H9 (cell line): Measurements from ENCODE around the gene PLEKHD1. TPM values are rescaled to one million over a fixed set of nuclear protein-coding genes. Genes with fewer than 3 reads are reported as not detected.
A peak's percentile ranks its signal among the peaks of the same experiment; 100 is the strongest.

Experiments used
- DNase-seq: peaks from one replicate; pipeline ENCODE4 v3.0.0-alpha.2; 2017
- H2AFZ ChIP-seq: one replicate; pipeline ENCODE4 v1.6.1; 2013; ENCODE audit warnings: mild to moderate bottlenecking, low read length, control low read depth, moderate library complexity
- H2AK5ac ChIP-seq: 2 replicates; pipeline ENCODE4 v1.6.1; 2013; ENCODE audit warnings: low read length, control low read depth, mixed read lengths; ENCODE audit not compliant: insufficient read length
- H2BK120ac ChIP-seq: one replicate; pipeline ENCODE4 v1.6.1; 2013; ENCODE audit warnings: low read depth, mild to moderate bottlenecking, low read length, control low read depth, inconsistent platforms; ENCODE audit not compliant: poor library complexity, severe bottlenecking
- H2BK12ac ChIP-seq: 2 replicates; pipeline ENCODE4 v1.6.1; 2013; ENCODE audit warnings: low read length, control low read depth, mixed read lengths, low read depth; ENCODE audit not compliant: insufficient read length
- H2BK15ac ChIP-seq: 2 replicates; pipeline ENCODE4 v1.6.1; 2013; ENCODE audit warnings: low read depth, low read length, control low read depth
- H2BK20ac ChIP-seq: one replicate; pipeline ENCODE4 v1.6.1; 2013; ENCODE audit warnings: low read depth, mild to moderate bottlenecking, low read length, control low read depth, inconsistent platforms; ENCODE audit not compliant: poor library complexity, severe bottlenecking
- H2BK5ac ChIP-seq: 2 replicates; pipeline ENCODE4 v1.6.1; 2013; ENCODE audit warnings: low read length, control low read depth, mixed read lengths; ENCODE audit not compliant: insufficient read length
- H3K14ac ChIP-seq: 2 replicates; pipeline ENCODE4 v1.6.1; 2013; ENCODE audit warnings: low read length, control low read depth; ENCODE audit not compliant: insufficient read depth
- H3K18ac ChIP-seq: 2 replicates; pipeline ENCODE4 v1.6.1; 2013; ENCODE audit warnings: low read depth, mild to moderate bottlenecking, mixed read lengths, low read length, control low read depth; ENCODE audit not compliant: insufficient read length
- H3K23ac ChIP-seq: 2 replicates; pipeline ENCODE4 v1.6.1; 2013; ENCODE audit warnings: low read length, control low read depth, mixed read lengths, low read depth; ENCODE audit not compliant: insufficient read length
- H3K23me2 ChIP-seq: 2 replicates; pipeline ENCODE4 v1.6.1; 2013; ENCODE audit warnings: low read depth, mild to moderate bottlenecking, mixed read lengths, low read length, control low read depth; ENCODE audit not compliant: insufficient read length, poor library complexity, severe bottlenecking
- H3K27ac ChIP-seq: 2 replicates; pipeline ENCODE4 v1.5.1; 2013; ENCODE audit warnings: low read length, control low read depth, mixed read lengths, low read depth; ENCODE audit not compliant: insufficient read length
- H3K27me3 ChIP-seq: 2 replicates; pipeline ENCODE4 v1.6.1; 2013; ENCODE audit warnings: low read length, control low read depth, inconsistent platforms; ENCODE audit not compliant: insufficient read depth
- H3K4ac ChIP-seq: 2 replicates; pipeline ENCODE4 v1.6.1; 2013; ENCODE audit warnings: low read depth, mild to moderate bottlenecking, control low read depth, inconsistent platforms, low read length, moderate library complexity
- H3K4me1 ChIP-seq: 2 replicates; pipeline ENCODE4 v1.6.1; 2013; ENCODE audit warnings: low read length, control low read depth, inconsistent platforms; ENCODE audit not compliant: insufficient read depth
- H3K4me2 ChIP-seq: 2 replicates; pipeline ENCODE4 v1.6.1; 2013; ENCODE audit warnings: low read length, control low read depth, mixed read lengths; ENCODE audit not compliant: insufficient read length, insufficient read depth
- H3K56ac ChIP-seq: 2 replicates; pipeline ENCODE4 v1.6.1; 2013; ENCODE audit warnings: low read depth, mild to moderate bottlenecking, mixed read lengths, low read length, control low read depth; ENCODE audit not compliant: insufficient read length
- H3K79me1 ChIP-seq: 2 replicates; pipeline ENCODE4 v1.6.1; 2013; ENCODE audit warnings: low read depth, mild to moderate bottlenecking, moderate library complexity, low read length, control low read depth, inconsistent platforms; ENCODE audit not compliant: insufficient read depth, poor library complexity, severe bottlenecking
- H3K79me2 ChIP-seq: 2 replicates; pipeline ENCODE4 v1.6.1; 2013; ENCODE audit warnings: low read length, control low read depth, inconsistent platforms; ENCODE audit not compliant: insufficient read depth
- H3K9ac ChIP-seq: 2 replicates; pipeline ENCODE4 v1.6.1; 2013; ENCODE audit warnings: low read length, control low read depth, mixed read lengths; ENCODE audit not compliant: insufficient read length; ENCODE audit errors: extremely low read depth
- H3K9me3 ChIP-seq: one replicate; pipeline ENCODE4 v1.6.1; 2013; ENCODE audit warnings: low read depth, low read length, inconsistent platforms; ENCODE audit not compliant: control insufficient read depth
- H3T11ph ChIP-seq: one replicate; pipeline ENCODE4 v1.6.1; 2013; ENCODE audit warnings: mild to moderate bottlenecking, low read length, control low read depth, inconsistent platforms
- H4K20me1 ChIP-seq: one replicate; pipeline ENCODE4 v1.6.1; 2013; ENCODE audit not compliant: control insufficient read depth, insufficient read length, insufficient read depth
- H4K5ac ChIP-seq: 2 replicates; pipeline ENCODE4 v1.6.1; 2013; ENCODE audit warnings: low read depth, mild to moderate bottlenecking, mixed read lengths, low read length, control low read depth; ENCODE audit not compliant: insufficient read length
- H4K8ac ChIP-seq: replicated peaks from 2 replicates; pipeline ENCODE4 v1.6.1; 2013; ENCODE audit warnings: low read length, control low read depth, mixed read lengths, low read depth; ENCODE audit not compliant: insufficient read length
- H4K91ac ChIP-seq: 2 replicates; pipeline ENCODE4 v1.6.1; 2013; ENCODE audit warnings: low read depth, mild to moderate bottlenecking, moderate library complexity, mixed read lengths, low read length, control low read depth; ENCODE audit not compliant: insufficient read length
- H3K27ac Mint-ChIP-seq, 3 experiments: 2 replicates in 2 of 3; 3 replicates in 1 of 3; pipeline ENCODE4 v1.8.0; 2020 to 2021; ENCODE audit warnings: mixed read lengths in 3 of 3, mild to moderate bottlenecking in 1 of 3, moderate library complexity in 1 of 3
- H3K27me3 Mint-ChIP-seq: 2 replicates; pipeline ENCODE4 v1.8.0; 2021; ENCODE audit warnings: low read depth, mild to moderate bottlenecking, moderate library complexity, mixed read lengths
- H3K36me3 Mint-ChIP-seq, 3 experiments: 2 replicates in 2 of 3; 3 replicates in 1 of 3; pipeline ENCODE4 v1.8.0; 2020 to 2021; ENCODE audit warnings: low read depth in 3 of 3, mixed read lengths in 3 of 3; ENCODE audit not compliant: insufficient read depth in 1 of 3
- H3K4me1 Mint-ChIP-seq, 2 experiments: 2 replicates each; pipeline ENCODE4 v1.8.0; 2020; ENCODE audit warnings: mixed read lengths in 2 of 2
- H3K4me3 Mint-ChIP-seq, 2 experiments: 2 replicates in 1 of 2; 3 replicates in 1 of 2; pipeline ENCODE4 v1.8.0; 2020 to 2021; ENCODE audit warnings: mild to moderate bottlenecking in 2 of 2, mixed read lengths in 2 of 2, moderate library complexity in 1 of 2
- H3K9me3 Mint-ChIP-seq, 2 experiments: 2 replicates in 1 of 2; 3 replicates in 1 of 2; pipeline ENCODE4 v1.8.0; 2020; ENCODE audit warnings: mild to moderate bottlenecking in 2 of 2, mixed read lengths in 2 of 2, moderate library complexity in 1 of 2
- WGBS: extraction: QIAGEN DNeasy Blood & Tissue Kit; methylation state at CpG from one replicate; pipeline ENCODE4 v1.1.7; 2013; ENCODE audit warnings: missing lambda C conversion rate, low lambda C conversion rate, mixed read lengths; ENCODE audit not compliant: insufficient read length; ENCODE audit errors: extremely low coverage; 5-methylcytosine and 5-hydroxymethylcytosine counted together
- total RNA-seq: library from RNA; stranded (reverse); gene quantifications from 2 replicates; pipeline ENCODE4 v1.2.1, GENCODE V29; 2021
- TF ChIP-seq, protein P1 (sequence below): fragments of 200-600 bp; sonication (generic); conservative IDR thresholded peaks from 3 replicates; pipeline ENCODE4 v1.8.0; 2021; ENCODE audit warnings: antibody characterized with exemption, mild to moderate bottlenecking

Gene PLEKHD1
- total RNA-seq, 1 experiment from 2014 or later, result 0.37 TPM

GRCh38 chr14:69439521-69440270 is 44.8 kb upstream of the PLEKHD1 start:
- no peaks in the 10 kb centered on the region for H3K23me2 ChIP-seq
- no peaks in the 10 kb centered on the region for H4K20me1 ChIP-seq
- no peak overlapping the region for H3K9ac ChIP-seq
- H3K27ac Mint-ChIP-seq, result peak overlapping the region; percentile 9 to 82 (median 11); a peak in 5 of 7 replicates
- no peak overlapping the region for H2AK5ac ChIP-seq
- H3K27me3 Mint-ChIP-seq, result no peaks in the 10 kb centered on the region
- TF ChIP-seq, protein P1, sequence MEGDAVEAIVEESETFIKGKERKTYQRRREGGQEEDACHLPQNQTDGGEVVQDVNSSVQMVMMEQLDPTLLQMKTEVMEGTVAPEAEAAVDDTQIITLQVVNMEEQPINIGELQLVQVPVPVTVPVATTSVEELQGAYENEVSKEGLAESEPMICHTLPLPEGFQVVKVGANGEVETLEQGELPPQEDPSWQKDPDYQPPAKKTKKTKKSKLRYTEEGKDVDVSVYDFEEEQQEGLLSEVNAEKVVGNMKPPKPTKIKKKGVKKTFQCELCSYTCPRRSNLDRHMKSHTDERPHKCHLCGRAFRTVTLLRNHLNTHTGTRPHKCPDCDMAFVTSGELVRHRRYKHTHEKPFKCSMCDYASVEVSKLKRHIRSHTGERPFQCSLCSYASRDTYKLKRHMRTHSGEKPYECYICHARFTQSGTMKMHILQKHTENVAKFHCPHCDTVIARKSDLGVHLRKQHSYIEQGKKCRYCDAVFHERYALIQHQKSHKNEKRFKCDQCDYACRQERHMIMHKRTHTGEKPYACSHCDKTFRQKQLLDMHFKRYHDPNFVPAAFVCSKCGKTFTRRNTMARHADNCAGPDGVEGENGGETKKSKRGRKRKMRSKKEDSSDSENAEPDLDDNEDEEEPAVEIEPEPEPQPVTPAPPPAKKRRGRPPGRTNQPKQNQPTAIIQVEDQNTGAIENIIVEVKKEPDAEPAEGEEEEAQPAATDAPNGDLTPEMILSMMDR, result no peak
- no peak overlapping the region for H3T11ph ChIP-seq
- H3K79me1 ChIP-seq, result no peaks in the 10 kb centered on the region
- no peak overlapping the region for H3K27ac ChIP-seq
- H4K5ac ChIP-seq, result no peak overlapping the region
- no peak overlapping the region for H3K4ac ChIP-seq
- H3K56ac ChIP-seq, result no peak overlapping the region
- H2BK5ac ChIP-seq, result no peak overlapping the region
- no peak overlapping the region for H2BK15ac ChIP-seq
- DNase-seq, result peak; percentile 56
- H3K4me3 Mint-ChIP-seq, result no peak overlapping the region
- no peak overlapping the region for H2BK120ac ChIP-seq
- H3K4me1 Mint-ChIP-seq, result peaks cover 17 to 18% of the 10 kb centered on the region in 2 experiments
- H3K23ac ChIP-seq, result no peak overlapping the region
- H3K14ac ChIP-seq, result no peak overlapping the region
- no peak overlapping the region for H2AFZ ChIP-seq
- no peaks in the 10 kb centered on the region for H3K27me3 ChIP-seq
- H3K79me2 ChIP-seq, result no peaks in the 10 kb centered on the region
- no CpG with 5 or more reads among the region's 12 CpGs for WGBS
- no peak overlapping the region for H3K4me2 ChIP-seq
- no peak overlapping the region for H2BK12ac ChIP-seq
- H3K36me3 Mint-ChIP-seq, result peaks cover 0 to 6% (median 3%) of the 10 kb centered on the region in 3 experiments; a peak in 6 of 7 replicates
- H3K9me3 ChIP-seq, result no peaks in the 10 kb centered on the region
- H4K8ac ChIP-seq, result no peak overlapping the region
- no peak overlapping the region for H3K18ac ChIP-seq
- no peak overlapping the region for H2BK20ac ChIP-seq
- H3K9me3 Mint-ChIP-seq, result no peaks in the 10 kb centered on the region
- H4K91ac ChIP-seq, result no peak overlapping the region
- H3K4me1 ChIP-seq, result no peaks in the 10 kb centered on the region; the same call in 1 of the 2 replicates
